H1 (cell line): Measurements from ENCODE around the gene MXI1.

Source experiments
- ATF3 ChIP-seq: IDR thresholded peaks from 2 replicates; pipeline ENCODE4 v1.6.1; 2011; ENCODE audit warnings: low read depth, mild to moderate bottlenecking, low read length; ENCODE audit not compliant: insufficient read depth
- POLR2A ChIP-seq, 2 experiments: IDR thresholded peaks; 1 replicate in 1 of 2; 2 replicates in 1 of 2; pipeline ENCODE4 v1.6.1; 2011; ENCODE audit warnings: low read depth in 2 of 2, low read length in 2 of 2, mild to moderate bottlenecking in 2 of 2; ENCODE audit errors: control extremely low read depth in 1 of 2
- TAF1 ChIP-seq: IDR thresholded peaks from 2 replicates; pipeline ENCODE4 v1.6.1; 2011; ENCODE audit warnings: mild to moderate bottlenecking, low read depth, low read length
- TAF7 ChIP-seq: optimal IDR thresholded peaks from 2 replicates; pipeline ENCODE3; 2011; ENCODE audit warnings: low read depth, mild to moderate bottlenecking, inconsistent platforms, low read length, moderate library complexity, borderline replicate concordance
- TCF12 ChIP-seq: IDR thresholded peaks from 2 replicates; pipeline ENCODE4 v1.6.1; 2011; ENCODE audit warnings: low read depth, mild to moderate bottlenecking, low read length
- TF ChIP-seq, protein P1 (sequence below), 3 experiments: IDR thresholded peaks; 1 replicate in 2 of 3; 2 replicates in 1 of 3; pipeline versions ENCODE4 v1.5.1 to v1.6.1; 2011; ENCODE audit warnings: low read length in 3 of 3, mild to moderate bottlenecking in 3 of 3, inconsistent platforms in 2 of 3, low read depth in 1 of 3, moderate library complexity in 1 of 3; ENCODE audit not compliant: insufficient read depth in 1 of 3; ENCODE audit errors: control extremely low read depth in 1 of 3

DNA sequence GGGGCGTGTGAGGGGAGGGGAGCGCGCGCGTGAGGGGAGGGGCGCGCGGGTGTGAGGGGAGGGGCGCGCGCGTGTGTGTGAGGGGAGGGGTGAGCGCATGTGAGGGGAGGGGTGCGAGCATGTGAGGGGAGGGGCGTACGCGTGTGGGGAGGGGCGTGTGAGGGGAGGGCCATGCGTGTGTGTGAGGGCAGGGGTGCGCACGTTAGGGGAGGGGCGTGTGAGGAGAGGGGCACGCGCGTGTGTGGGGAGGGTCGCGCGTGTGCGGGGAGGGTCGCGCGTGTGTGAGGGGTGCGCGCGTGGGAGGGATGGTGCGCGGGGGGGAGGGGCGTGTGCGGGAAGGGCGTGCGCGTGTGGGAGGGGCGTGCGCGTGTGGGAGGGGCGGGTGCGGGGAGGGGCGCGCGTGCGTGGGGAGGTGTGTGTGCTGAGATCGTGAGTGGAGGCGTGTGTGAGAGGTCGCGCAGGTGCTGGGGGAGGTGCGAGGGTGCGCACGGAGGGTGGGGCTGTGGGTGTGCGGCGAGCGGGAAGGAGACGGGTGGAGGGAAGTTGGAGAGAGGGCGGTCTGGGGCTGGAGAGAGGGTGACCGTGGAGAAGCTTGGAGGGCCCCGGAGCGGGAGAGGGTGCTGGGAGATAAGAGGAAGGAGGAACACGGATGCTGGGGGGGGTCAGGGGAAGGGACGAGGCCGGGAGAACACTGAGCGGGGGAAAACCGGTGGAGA, 19.7 kb downstream of the MXI1 start:
- no peak for TF ChIP-seq TAF1
- TF ChIP-seq POLR2A (IDR thresholded peaks at IDR 0.05; ENCODE audit: control extremely low read depth in 1 of 2, low read depth in 2 of 2, low read length in 2 of 2) = no peak
- TF ChIP-seq, protein P1, sequence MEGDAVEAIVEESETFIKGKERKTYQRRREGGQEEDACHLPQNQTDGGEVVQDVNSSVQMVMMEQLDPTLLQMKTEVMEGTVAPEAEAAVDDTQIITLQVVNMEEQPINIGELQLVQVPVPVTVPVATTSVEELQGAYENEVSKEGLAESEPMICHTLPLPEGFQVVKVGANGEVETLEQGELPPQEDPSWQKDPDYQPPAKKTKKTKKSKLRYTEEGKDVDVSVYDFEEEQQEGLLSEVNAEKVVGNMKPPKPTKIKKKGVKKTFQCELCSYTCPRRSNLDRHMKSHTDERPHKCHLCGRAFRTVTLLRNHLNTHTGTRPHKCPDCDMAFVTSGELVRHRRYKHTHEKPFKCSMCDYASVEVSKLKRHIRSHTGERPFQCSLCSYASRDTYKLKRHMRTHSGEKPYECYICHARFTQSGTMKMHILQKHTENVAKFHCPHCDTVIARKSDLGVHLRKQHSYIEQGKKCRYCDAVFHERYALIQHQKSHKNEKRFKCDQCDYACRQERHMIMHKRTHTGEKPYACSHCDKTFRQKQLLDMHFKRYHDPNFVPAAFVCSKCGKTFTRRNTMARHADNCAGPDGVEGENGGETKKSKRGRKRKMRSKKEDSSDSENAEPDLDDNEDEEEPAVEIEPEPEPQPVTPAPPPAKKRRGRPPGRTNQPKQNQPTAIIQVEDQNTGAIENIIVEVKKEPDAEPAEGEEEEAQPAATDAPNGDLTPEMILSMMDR (IDR thresholded peaks at IDR 0.05; ENCODE audit: control extremely low read depth in 1 of 3, insufficient read depth in 1 of 3, low read depth in 1 of 3, low read length in 3 of 3) = no peak
- TF ChIP-seq ATF3 = no peak
- TF ChIP-seq TCF12 = no peak
- TF ChIP-seq TAF7 = no peak
